HT1080 (cell line): ENCODE measurements around the gene CYP2A7. TPM values are rescaled to one million over a fixed set of nuclear protein-coding genes. Genes with fewer than 3 reads are reported as not detected.
A peak's percentile ranks its signal among the peaks of the same experiment; 100 is the strongest.
"Not testable (repeated sequence)": the region's sequence is repeated elsewhere in the genome, so short reads cannot be mapped to it uniquely, and the experiment has no call there.

Experiments used
- DNase-seq: peaks from one replicate; pipeline ENCODE4 v3.0.0-alpha.2; 2015; ENCODE audit warnings: low read depth
- total RNA-seq: library from RNA; depleted of rRNA; stranded (reverse); fragments of >200 nt; shearing (Covaris generic); gene quantifications from 2 replicates; pipeline ENCODE4 v1.2.3, GENCODE V29; 2014

The CYP2A7 gene
- total RNA-seq, 1 experiment from 2014 or later = not detected

DNA sequence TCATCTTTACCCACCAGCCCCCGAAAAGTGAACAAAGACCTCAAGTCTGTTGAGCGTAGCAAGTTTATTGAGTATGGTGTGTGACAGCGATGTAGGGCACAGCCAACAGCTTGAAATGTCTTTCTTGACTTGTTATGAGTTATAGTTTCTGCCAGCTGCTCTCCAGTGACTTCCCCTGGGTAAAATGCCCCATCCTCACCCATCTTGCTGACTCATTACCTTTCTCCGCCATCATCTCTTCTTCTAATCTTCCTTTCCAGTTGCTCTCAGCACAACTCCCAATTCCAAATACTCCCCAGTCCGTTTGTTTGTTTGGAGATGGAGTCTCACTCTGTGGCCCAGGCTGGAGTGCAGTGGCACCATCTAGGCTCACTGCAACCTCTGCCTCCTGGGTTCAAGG is 18.5 kb upstream of the CYP2A7 start:
- DNase-seq = not testable (repeated sequence)

DNA sequence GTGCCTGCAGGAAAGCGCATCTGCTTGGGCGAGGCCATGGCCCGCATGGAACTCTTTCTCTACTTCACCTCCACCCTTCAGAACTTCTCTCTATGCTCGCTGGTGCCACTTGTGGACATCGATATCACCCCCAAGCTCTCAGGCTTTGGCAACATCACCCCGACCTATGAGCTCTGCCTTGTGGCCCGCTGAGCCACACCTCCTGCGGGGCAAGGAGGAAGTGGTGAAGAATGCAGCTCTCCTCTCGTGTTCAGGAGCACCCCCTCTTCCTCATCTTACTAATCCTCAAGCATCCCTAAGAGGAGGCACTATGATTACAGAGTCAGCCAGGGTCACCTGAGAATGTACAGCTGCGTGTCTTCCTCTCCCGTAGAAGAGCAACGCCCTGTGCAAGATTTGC is 17.9 kb upstream of the CYP2A7 start:
- DNase-seq = not testable (repeated sequence)

DNA sequence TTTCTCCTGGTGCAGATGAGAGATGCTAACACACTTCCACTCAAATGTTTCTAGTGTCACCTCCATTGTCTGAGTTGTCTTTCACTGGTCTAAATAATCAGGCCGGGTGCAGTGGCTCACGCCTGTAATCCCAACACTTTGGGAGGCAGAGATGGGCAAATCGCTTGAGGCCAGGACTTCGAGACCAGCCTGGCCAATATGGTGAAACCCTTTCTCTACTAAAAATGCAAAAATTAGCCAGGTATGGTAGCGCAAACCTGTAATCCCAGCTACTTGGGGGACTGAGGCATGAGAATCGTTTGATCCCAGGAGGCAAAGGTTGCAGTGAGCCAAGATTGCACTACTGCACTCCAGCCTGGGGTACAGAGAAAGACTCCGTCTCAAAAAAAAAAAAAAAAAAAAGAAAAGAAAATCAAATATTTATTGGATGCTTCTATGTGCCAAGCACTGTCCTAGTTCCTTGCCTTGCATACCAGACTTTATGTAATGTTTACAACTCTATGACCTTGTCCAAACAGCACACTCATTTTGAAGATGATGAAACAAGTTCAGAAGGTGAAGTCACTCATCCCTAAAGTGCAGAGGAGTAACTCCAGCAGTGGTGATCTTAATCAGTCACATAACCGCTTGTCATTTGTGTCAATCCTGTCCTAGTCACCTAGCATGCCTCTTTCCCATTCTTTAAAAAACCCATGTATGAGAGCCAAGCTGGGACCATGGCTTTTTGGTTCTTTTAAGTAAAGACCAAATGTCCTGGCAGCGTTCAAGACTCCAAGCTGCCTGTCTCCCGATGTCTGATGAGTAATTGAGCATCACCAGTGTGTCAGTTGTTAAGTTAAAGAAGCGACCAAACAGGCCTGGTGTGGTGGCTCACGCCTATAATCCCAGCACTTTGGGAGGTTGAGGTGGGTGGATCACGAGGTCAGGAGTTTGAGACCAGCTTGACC is 15.1 kb upstream of the CYP2A7 start:
- not testable (repeated sequence) for DNase-seq

DNA sequence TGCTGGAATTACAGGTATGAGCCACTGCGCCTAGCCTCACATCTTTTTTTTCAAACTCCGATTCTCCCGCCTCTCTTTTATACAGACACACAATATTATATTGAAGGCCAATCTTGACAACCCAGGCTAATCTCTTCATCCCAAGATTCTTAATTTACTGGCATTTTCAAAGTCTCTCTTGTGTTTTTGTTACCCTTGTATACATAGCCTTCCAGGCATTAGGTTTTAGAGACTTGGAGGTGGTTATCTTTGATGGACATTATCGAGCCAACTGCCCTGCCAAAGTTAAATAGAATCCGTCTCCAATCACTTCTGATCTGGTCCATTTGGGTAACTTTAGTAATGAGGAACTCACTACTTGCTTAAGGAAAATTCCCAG is 14.4 kb upstream of the CYP2A7 start:
- DNase-seq = no peak

DNA sequence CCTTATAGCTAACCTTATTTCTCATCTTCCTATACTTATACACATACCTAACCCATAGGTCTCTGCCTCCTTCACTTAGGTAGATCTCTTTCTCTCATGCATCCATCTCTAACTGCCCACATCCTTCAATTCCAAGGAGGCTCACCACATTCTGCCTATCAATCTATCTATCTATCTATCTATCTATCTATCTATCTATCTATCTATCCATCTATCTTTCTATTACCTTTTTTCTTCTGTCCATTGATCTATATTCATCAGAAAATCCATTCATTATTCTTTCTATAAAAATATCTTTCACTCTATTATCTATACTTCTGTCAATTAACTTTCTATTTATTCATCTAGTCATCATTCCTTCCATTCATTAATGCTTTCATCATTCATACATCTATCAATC is 11.1 kb upstream of the CYP2A7 start:
- no peak for DNase-seq

DNA sequence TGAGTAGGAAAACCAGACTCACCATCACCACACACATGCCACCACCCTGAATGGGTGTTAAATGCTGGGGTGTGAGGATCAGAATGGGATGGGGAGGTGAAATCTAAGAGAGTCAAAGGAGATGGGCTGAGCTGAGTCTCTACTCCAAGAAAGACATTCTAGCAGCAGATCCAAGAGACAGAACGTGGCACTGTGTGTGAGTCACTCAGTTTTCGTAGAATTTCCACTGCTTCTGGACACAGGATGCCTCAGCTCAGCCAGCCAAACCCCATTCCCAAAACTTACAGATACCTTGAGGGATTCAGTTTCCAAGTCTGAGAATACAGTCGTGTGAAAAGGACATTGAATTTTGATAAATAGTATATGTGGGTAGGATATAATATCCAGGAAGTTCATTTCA is 7.3 kb upstream of the CYP2A7 start:
- DNase-seq = no peak

DNA sequence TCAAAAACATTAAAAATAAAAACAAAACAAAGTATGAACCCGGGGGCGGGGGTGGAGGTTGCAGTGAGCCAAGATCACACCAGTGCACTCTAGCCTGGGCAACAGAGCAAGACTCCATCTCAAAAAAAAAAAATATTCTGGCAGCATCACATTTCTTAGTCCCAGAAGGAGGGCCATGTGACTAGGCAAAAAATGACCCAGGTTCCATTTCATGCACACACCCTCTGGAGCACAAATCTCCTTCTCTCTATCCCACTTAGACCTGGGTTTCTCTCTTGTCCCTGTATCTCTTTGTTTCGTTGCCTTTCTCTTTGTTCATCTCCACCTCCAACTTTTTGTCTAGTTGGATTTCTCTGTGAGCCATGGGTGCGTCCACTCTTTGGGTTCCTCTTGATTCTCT is 6.2 kb upstream of the CYP2A7 start:
- no peak for DNase-seq

DNA sequence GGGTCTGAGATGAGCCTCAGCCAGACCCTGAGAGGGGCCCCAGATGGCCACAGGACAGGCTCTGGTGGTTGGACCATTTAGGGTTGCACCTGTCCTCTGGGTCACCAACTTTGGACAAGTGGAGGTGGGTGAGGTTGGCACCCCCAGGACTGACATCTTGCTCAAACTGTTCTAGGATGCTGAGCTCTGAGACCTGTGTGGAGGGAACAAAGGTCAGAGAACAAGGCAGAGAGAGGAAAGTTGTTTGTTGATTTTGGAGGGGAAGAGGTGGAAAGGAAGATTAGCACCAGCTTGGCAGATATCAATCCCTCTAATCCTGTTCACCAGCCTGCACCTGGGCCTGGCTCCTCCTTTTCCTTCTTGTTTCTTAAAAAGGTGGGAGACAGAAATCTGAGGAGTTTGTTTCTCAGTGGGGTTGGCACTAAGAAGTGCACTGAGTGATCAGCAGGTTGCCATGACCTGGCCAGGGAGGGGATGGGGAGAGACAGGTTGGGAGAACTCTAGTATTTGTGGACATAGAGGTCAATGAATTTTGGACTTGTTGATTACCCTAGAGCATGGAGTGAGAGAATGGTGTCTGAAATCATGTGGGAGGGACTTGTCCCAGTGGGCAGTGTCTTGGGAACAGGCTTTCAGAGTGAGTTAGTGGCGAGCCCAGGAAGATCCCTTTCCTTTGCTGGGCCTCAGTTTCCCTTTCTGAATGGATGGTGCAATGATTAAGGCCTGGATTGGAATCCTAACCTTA is 2.3 kb upstream of the CYP2A7 start:
- not testable (repeated sequence) for DNase-seq

DNA sequence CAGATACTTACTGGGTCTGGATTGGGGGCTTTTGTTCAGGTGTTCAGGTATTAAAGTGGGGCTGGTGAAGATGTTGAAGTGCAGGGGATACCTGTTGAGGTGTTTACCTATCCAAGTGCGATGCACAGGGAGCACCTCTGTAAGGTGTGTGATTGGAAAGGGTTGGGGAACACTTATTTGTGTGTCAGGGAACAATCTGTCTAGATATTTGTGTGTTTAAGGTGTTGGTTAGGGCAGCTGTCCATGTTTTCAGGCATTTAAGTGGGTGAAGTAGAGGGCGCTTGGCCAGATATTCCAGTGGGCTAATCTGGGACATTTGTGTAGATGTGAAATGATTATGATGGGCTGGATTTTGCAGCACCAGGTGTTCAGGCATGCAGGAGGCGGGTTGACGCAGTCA is 2.7 kb downstream of the CYP2A7 start:
- not testable (repeated sequence) for DNase-seq

DNA sequence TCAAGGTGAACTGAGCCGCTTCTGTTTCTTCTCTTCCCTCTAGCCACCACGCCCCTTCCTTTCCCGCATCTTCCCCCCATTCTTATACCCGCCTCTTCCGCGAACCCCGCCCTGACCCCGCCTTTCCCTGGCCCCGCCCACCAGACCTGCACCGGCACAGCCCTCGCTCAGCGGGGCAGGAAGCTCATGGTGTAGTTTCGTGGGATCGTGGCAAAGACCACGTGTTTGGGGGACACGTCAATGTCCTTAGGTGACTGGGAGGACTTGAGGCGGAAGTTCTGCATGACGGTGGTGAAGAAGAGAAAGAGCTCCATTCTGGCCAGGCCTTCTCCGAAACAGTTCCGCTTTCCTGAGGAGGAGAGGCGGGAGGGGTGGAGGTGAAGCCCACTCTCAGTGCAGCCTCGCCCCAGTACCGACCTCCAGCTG is 6.5 kb downstream of the CYP2A7 start:
- not testable (repeated sequence) for DNase-seq

DNA sequence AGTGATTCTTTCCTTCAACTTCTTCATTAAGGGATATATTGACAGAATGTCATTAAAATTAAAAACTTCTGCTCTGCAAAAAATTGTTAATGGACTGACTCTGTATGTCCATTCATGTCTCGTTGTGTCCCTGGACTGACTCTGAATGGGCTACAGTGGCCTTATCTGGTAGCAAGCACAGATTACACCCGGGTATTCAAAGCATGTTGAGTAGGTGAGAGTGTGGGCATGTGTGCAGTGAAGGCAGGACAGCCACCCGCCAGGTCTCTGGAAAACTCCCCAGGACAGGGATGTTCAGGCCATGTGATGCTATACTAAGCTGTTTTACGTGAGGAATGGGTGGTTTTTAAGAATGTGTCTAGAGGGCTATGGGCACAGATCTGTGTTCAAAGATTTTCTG is 7.2 kb downstream of the CYP2A7 start:
- not testable (repeated sequence) for DNase-seq

DNA sequence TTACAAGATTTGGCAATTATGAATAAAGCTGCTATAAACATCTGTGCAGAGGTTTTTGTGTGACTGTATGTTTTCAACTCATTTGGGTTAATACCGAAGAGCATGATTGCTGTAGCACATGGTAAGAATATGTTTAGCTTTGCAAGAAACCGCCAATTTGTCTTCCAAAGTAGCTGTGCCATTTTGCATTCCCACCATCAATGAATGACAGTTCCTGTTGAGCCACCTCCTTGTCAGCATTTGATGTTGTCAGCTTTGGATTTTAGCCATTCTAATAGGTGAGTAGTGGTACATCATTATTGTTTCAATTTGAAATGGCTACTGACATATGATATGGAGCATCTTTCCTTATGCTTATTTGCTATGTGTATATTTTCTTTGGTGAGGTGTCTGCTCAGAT is 8.2 kb downstream of the CYP2A7 start:
- DNase-seq = not testable (repeated sequence)

DNA sequence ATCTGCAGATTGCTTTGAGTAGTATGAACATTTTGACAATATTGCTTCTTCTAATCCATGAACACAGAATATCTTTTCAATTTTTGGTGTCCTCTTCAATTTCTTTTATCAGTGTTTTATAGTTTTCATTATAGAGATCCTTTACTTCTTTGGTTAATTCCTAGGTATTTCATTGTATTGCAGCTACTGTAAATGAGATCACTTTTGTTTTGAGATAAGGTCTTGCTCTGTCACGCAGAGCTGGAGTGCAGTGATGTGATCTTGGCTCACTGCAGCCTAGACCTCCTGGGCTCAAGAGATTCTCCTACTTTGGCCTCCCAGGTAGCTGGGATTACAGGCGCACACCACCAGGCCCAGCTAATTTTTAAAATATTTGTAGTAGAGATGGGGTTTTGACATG is 9.8 kb downstream of the CYP2A7 start:
- DNase-seq = no peak

DNA sequence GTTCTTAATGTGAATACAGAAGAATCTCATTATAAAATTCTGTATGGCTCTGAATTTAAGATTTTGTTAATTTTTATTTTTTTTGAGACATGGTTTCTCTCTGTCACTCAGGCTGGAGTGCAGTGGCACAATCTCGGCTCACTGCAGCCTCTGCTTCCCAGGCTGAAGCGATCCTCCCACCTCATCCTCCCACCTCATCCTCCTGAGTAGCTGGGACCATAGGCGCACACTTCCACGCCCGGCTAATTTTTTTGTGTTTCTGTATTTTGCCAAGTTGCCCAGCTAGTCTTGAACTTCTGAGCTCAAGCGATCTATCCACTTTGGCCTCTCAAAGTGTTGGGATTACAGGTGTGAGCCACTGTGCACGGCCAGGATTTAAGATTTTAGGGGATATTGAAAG is 14.3 kb downstream of the CYP2A7 start:
- no peak for DNase-seq

DNA sequence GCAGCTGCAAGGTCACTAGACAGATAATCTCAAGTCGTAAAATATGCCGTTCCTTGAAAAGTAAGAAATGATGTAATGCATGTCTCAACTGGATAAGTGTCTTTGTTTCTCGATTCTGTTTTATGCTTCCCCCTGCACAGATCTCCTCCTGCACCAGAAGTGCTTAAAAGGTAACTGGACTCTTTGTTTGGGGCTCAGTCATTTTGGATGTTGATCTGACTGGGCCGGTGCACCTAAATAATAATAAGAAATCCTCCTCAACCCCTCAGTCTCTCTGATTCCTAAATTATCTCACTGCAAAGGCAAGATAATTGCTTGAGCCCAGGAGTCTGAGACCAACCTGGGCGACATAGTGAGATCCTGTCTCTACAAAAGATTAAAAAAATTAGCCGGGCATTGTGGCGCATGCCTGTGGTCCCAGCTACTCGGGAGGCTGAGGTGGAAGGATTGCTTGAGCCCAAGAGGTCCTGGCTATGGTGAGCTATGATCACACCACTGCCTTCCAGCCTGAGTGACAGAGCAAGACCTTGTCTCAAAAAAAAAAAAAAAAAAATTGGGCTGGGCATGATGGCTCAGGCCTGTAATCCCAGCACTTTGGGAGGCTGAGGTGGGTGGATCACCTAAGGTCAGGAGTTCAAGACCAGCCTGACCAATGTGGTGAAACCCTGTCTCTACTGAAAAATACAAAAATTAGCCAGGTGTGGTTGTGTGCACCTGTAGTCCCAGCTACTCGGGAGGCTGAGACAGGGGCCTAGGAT is 17.1 kb downstream of the CYP2A7 start:
- not testable (repeated sequence) for DNase-seq

DNA sequence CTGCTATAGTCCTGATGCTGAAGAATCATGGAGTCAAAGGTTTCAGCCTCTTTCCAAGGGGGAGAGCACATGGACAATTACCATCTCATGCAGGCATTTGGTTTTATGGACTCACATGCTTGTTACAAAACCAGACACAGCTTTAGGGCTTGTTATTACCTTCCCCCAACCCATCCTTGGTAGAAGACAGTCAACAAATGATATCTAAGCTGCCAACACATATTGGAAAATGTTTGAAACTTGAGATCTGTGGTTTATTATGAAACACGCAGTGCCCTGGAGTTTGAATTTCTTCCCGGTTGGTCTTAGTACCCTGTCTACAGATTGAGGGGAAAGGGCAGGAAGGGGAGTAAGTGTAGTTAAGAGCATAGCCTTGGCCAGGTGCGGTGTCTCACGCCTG is 19.2 kb downstream of the CYP2A7 start:
- peak; percentile 9 for DNase-seq

DNA sequence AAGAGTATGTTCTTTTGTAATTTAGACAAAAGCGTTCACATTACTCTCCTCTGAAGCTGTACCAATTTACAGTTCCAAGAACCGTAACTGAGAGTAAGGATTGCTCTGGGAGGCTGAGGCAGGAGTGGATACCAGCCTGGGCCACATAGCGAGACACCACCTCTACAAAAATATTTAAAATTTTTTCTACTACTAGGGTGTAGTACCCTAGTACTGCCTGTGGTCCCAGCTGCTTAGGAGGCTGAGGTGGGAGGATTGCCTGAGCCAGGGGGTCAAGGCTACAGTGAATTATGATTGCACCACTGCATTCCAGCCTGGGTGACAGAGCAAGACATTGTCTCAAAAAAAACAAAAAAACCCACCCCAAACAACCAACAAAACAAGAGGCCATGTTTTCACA is 19.7 kb downstream of the CYP2A7 start:
- no peak for DNase-seq

DNA sequence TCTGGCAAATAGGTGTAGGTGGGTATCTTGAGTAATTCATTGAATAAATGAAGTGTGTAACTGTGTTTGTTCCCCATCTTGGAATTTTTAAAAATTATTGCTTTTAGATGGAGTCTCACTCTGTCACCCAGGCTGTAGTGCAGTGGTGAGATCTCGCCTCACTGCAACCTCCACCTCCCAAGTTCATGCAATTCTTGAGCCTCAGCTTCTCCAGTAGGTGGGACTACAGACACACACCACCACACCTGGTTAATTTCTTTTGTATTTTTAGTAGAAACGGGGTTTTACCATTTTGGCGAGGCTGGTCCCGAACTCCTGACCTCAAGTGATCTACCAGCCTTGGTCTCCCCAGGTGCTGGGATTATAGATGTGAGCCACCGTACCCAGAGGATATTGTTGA is 23.9 kb downstream of the CYP2A7 start:
- DNase-seq = no peak

DNA sequence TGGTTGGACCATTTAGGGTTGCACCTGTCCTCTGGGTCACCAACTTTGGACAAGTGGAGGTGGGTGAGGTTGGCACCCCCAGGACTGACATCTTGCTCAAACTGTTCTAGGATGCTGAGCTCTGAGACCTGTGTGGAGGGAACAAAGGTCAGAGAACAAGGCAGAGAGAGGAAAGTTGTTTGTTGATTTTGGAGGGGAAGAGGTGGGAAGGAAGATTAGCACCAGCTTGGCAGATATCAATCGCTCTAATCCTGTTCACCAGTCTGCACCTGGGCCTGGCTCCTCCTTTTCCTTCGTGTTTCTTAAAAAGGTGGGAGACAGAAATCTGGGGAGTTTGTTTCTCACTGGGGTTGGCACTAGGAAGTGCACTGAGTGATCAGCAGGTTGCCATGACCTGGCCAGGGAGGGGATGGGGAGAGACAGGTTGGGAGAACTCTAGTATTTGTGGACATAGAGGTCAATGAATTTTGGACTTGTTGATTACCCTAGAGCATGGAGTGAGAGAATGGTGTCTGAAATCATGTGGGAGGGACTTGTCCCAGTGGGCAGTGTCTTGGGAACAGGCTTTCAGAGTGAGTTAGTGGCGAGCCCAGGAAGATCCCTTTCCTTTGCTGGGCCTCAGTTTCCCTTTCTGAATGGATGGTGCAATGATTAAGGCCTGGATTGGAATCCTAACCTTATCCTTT is 29.4 kb downstream of the CYP2A7 start:
- DNase-seq = not testable (repeated sequence)

DNA sequence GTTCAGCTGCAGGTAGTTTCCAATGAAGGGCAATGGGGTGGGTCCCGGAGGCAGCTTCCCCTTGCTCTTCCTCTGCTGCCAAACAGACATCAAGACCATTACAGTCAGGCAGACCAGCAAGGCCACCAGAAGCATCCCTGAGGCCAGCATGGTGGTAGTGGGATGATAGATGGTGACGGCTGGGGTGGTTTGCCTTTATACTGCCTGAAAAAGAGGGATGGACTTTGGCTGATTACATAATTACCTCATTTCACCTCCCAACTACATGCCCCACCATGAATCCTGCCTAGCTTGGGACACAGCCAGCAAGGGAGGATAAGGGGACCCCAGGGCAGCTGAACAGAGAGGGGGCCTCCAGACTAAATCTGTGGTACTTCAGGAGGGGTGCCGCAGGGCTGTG is 31.8 kb downstream of the CYP2A7 start, which contains the start of gene CYP2A6:
Gene CYP2A6, minus strand, starts transcription at position 171 of the 400 bp plus-strand sequence. Its CDS starts 21 bp downstream, at position 150.
- DNase-seq = not testable (repeated sequence)

DNA sequence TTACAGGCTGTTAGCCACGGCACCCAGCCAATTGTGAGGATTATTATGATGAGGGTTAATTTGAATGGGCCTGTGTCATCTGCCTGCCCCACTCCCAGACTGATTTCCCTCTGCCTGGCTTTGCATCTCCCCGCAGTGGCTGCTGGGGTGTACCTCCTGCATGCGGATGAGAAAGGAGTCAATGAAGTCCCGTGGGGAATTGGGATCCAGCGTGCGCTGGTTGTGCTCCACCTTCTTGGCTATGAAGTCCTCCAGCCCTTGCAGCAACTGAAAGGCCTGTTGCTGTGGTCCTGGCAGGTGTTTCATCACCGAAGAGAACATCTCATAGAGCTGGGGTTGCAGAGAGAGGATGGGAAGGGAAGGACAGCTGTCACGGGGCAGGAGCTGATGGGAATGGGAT is 35.3 kb downstream of the CYP2A7 start:
- not testable (repeated sequence) for DNase-seq
